ENCODE data around the gene UCK2.

DNA sequence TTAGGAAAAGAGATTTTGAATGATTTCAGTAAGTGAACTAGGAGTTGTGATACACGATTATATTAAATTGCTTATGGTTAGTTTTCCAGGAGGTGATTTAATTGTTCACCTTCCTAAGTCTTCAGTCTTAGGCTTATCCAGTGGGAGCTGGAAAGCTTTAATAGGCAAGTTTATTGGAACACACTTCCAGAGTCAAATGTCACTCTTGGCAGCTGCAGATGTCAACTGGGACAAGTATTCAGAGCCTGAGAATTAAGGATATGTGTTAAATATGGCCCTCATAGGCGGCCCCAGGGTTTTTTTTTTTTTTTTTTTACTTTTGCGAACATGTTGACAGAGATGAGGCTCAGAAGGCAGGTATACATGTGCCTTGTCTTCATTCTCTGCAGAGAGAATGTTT lies 29.2 kb downstream of the UCK2 start:
- TF ChIP-seq CTCF (IDR thresholded peaks at IDR 0.05) (no peak), POLR2A (IDR thresholded peaks at IDR 0.05) (no peak)

All from adrenal gland (tissue), 5 donors.